ENCODE data around the gene THRB.

The THRB gene

GRCh38 chr3:24224666-24225384 is 269.8 kb downstream of the THRB start:
- DNase-seq (ENCODE audit: low read depth), result no peak

GRCh38 chr3:24222165-24222805 is 272.4 kb downstream of the THRB start:
- no peak for DNase-seq (ENCODE audit: low read depth)

- no peak for DNase-seq (ENCODE audit: low read depth)
These were observed 273.6 kb downstream of the THRB start for GRCh38 chr3:24220859-24221657.

- DNase-seq (ENCODE audit: low read depth), result no peak
These were observed 279.1 kb downstream of the THRB start for GRCh38 chr3:24215502-24215901.

GRCh38 chr3:24211381-24211780 is 283.3 kb downstream of the THRB start:
- DNase-seq (ENCODE audit: low read depth), result no peak

GRCh38 chr3:24202071-24202470 is 292.6 kb downstream of the THRB start:
- DNase-seq (ENCODE audit: low read depth), result no peak

GRCh38 chr3:24201301-24201700 is 293.3 kb downstream of the THRB start:
- DNase-seq (ENCODE audit: low read depth), result no peak

GRCh38 chr3:24199775-24200247 is 294.8 kb downstream of the THRB start:
- no peak for DNase-seq (ENCODE audit: low read depth)

GRCh38 chr3:24199300-24199699 is 295.4 kb downstream of the THRB start:
- no peak for DNase-seq (ENCODE audit: low read depth)

- no peak for DNase-seq (ENCODE audit: low read depth)
These were observed 295.9 kb downstream of the THRB start for GRCh38 chr3:24198728-24199127.

- DNase-seq (ENCODE audit: low read depth), result no peak
These were observed 296.8 kb downstream of the THRB start for GRCh38 chr3:24197809-24198208.

- DNase-seq (ENCODE audit: low read depth), result no peak
These were observed 298.1 kb downstream of the THRB start for GRCh38 chr3:24196526-24196925.

GRCh38 chr3:24195504-24196230 is 299.0 kb downstream of the THRB start:
- no peak for DNase-seq (ENCODE audit: low read depth)

- no peak for DNase-seq (ENCODE audit: low read depth)
These were observed 302.1 kb downstream of the THRB start for GRCh38 chr3:24192469-24193056.

- DNase-seq (ENCODE audit: low read depth), result no peak
These were observed 302.7 kb downstream of the THRB start for GRCh38 chr3:24191801-24192403.

- no peak for DNase-seq (ENCODE audit: low read depth)
These were observed 304.4 kb downstream of the THRB start for GRCh38 chr3:24190256-24190655.

GRCh38 chr3:24185738-24186384 is 308.8 kb downstream of the THRB start:
- no peak for DNase-seq (ENCODE audit: low read depth)

GRCh38 chr3:24184528-24185176 is 310.0 kb downstream of the THRB start:
- no peak for DNase-seq (ENCODE audit: low read depth)

GRCh38 chr3:24182756-24183155 is 311.9 kb downstream of the THRB start:
- no peak for DNase-seq (ENCODE audit: low read depth)

GRCh38 chr3:24181256-24181655 is 313.4 kb downstream of the THRB start:
- DNase-seq (ENCODE audit: low read depth), result no peak
